Right forelimb (tissue), 1 donor: Measurements from ENCODE around the gene TTC8.
"Not testable (repeated sequence)": the region's sequence is repeated elsewhere in the genome, so short reads cannot be mapped to it uniquely, and the experiment has no call there.

ENCODE experiments used
- DNase-seq: peaks from one replicate; pipeline ENCODE4 v3.0.0-alpha.2; 2018

TTC8 gene

DNA sequence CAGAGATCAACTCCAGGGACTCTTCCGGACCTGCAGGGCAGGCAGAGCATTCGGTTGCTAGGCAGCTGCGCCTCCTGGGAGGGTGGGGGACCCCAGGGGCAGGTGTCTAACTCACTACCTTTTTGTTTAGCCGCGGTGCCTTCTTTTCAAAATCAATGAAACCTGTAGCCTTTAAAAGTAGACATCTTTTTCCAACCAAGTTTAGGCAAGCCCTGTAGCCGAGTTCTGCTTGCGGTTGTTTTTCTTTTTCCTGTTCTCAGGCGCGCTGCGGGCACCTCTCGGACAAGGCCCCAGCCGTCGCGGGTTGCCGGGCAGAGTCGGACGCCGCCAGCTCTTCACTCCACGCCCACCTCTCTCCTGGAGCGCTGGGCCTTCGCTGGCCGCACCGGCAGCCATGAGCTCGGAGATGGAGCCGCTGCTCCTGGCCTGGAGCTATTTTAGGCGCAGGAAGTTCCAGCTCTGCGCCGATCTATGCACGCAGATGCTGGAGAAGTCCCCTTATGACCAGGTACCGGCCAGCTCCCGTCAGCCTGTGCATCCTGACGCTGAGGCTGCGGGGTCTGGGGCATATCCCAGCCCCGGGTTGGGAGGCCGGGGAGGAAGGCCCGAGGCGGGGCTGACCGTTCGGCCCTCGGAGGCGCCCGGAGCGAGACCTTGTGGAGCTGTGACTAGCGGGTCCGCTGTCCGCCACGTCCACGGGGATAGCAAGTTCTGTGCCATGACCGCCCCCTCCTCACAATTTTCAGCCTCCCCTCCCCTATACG, at the start of gene TTC8:
TTC8 (plus strand) TSS at position 338 of the 764 bp plus-strand sequence; CDS start at position 395, 57 bp downstream.
- peak; percentile 94 for DNase-seq

DNA sequence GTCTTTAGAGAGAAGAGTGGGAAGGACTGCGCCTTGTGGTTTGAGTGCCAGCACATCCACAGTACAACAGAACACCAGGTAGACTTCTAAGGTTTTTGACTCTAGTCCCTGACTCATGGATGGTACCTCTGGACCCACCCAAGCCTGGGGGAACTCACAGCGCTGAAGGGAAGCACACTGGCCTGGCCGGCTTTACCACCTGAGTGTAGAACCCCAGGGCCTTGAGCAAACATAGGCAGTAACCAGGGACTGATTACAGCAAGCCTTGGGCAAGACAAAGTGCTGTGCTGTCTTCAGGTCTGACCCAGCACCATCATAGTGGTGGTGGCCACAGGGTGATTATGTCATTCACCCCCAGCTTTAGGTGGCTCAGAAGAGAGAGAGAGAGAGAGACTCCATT, 48.9 kb upstream of the TTC8 start:
- no peak for DNase-seq

DNA sequence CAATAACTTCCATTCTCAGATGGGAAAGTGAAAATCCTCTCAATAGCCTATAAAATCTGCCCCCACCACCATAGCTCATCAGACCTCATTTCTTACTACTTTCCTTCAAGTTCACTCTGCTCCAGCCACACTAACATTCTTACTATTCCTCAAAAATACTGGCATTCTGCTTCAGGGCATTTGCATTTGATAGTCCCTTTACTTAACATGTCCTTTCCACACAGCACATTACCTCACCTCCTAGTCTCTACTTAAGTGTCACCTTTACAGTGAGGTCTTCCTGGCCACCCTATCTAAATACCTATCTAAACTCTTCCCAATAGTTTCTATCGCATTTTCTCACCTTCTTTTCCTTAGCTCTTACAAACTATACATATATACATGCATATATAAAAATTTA, 38.5 kb upstream of the TTC8 start:
- DNase-seq: no peak

DNA sequence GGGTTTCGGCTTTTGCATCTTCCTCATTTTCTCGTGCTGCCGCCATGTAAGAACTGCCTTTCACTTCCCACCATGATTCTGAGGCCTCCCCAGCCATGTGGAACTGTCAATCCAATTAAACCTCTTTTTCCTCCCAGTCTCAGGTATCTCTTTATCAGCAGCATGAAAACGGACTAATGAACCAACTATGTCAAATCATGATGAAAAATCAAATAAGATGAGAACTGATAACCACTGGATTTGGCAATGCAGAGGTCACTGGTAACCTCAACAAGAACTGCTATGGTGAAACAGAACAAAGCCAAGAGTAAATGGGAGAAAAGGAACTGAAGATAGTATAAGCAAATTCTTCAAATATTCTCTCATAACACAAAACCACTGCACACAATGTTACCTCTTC, 37.7 kb upstream of the TTC8 start:
- no peak for DNase-seq

DNA sequence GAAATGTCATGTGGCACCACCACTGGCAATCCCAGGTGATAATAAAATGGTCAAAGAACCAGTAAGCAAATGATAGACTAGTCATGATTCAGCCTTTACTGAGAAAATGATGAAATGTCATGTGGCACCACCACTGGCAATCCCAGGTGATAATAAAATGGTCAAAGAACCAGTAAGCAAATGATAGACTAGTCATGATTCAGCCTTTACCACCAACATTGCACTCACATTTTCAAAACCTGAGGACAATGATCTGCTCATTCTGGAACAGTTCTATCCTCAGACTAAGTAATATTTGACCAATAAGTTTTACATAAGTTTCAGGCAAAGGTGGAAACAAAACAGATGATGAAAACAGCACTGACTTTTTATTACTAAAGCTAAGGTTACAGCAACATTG, 34.9 kb upstream of the TTC8 start:
- not testable (repeated sequence) for DNase-seq

DNA sequence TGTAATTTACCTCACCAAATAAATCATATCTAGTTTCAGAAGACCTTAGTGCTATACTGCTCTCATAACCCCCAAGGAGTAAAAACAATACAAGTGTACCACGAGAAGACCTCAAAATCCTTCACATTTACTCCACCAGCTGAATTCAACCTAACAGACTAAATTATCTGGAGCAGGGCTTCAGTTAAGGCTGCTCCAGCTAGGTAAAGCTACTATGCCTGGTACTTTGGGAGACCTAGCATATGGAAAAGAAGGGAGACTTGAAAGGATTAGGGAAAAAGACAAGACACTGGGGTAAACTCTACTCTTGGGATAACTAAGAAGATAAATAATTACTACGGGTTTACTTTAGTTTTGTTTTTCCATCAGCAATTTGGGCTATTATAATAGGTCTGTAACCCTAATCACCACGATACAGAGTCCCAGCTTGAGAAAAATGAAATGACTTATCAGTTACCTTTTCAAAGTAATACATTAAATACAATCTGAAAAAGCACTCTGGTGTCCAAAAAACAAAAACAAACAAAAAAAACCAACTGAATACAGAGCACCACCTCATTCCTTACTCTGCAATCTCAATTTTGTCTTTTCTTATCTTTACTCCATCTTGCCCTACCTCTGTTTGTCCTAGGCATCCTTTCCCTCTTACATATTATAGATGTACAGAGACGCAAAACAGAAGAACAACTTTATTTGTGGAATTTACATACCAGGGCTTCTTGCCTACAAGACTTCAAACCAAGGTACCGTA, 33.8 kb upstream of the TTC8 start:
- DNase-seq: no peak

DNA sequence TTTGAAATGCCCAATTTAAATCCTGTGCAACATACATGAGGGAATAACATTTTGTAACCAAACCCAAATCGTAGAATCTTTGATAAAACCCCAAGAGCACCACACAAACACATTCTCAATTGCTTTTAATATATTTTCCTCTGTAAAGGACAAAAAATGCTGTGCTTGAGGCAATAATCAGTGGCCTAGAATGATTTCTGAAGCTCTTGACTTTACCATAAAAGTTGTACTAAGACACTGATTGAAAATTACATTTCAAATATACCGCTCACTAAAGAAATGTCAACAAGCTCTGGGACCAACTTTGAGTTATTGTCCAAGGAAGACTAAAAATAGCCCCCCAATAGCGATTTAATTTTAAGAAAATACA, 33.2 kb upstream of the TTC8 start:
- no peak for DNase-seq

DNA sequence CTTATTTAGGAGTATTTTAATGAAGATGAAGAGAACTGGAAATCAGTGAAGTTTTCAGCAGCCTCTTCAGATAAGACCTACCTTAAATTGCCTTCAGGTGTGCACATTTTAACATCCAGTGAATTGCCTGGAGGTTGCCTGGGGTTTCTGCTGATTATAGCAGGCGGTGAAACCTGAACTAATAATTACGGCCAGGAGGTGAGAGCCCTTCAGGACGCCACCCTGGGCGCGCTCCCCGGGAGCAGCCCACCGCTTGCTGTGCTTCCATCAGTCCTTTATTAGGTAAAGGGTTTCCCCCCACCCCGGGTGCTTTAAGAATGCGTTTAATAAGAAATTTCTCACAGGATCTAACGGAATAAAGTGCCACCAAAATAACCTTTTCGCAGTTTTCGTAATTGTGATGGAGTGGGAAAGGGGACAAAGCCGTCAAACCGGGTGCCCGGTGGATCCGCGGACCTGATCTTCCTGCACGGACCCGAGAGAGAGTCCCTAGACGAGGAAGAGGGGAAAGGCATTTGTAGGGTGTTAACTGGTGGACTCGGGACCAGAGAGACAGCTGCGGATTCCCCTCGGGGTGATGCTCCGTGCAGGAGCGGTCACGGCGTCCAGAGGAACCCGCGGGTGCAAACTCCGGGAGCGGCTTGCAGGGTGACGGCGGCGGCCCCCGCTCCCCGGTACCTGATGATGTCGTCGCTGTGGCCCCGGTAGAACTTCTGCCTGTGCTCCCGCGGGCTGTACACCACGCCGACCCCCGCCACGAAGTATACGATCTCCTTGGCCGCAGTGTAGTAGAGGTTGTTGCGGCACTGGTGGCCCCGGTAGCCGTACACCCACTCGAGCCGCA, 32.6 kb upstream of the TTC8 start:
- DNase-seq: peak; percentile 43

DNA sequence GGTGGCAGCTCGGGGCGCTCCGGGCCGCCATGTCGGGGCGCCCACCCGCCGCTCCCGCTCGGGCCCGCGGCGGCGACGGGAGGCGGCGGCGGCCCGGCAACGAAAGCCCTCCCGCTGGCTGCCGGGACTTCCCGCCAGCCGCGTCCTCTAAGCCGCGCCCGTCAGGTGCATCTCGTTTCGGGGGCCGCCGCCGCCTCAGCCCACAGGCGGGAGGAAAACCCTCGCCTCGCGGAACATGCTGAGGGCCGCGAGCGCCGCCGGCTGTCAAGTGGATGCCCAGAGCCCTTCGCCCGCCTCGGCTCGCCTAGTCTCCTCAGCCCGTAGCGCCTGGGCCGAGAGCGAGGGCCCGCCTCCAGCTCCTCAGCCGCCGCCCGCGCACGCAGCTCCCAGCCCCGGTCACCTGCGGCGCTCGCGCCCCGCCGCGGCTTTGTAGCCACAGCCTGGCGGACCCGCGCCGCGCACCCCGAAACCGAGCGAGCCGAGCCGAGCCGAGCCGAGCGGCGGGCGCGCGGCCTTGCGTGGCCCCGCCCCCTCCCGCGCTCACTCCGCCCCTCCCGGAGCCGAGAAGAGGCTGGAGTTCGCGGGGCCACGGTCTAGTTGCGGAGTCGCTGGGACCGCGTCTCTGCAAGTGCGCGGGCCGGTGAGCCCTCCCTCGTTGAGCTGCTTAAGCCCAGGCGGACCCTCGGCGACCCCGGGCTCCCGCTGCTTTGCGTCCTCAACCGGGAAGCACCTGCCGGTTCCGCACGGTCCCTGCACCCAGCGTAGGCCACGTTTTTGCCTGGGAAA, 31.8 kb upstream of the TTC8 start, which contains the start of gene EML5:
EML5 (minus strand) TSS at position 481 of the 786 bp plus-strand sequence; CDS start at position 31, 450 bp downstream.
- peak; percentile 85 for DNase-seq

DNA sequence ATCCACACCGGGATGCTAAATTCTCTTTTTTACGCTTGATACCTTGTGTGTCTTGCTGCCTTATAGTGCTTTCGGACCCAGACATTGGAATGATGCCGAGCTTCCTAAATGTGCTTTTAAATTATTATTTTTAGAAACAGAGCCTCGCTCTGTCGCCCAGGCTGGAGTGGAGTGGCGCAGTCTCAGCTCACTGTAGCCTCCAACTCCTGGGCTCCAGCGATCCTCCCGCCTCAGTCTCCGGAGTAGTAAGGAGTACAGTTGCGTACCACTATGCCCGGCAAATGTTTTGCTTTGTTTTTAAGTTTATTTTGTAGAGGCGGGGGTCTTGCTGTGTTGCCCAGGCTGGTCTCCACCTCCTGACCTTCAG, 31.2 kb upstream of the TTC8 start:
- DNase-seq: no peak

DNA sequence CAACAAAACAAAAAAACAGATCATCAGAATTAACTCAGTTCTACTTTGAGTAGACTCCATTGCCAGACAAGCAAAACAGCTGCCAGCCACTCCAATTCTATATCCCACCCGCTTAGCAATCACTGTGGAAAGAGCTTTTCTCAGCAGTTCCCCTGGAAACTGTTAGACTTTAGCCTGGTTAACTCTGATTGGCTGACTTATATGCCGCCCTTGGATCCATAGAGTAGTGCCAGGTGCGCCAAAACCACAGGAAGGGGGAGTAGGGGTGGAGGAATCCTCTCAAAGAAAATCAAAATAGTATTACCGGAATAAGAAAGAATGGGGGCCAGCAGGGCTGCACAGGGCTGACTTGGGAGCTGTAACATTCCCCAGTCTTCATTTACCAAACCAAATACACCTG, 26.3 kb upstream of the TTC8 start:
- no peak for DNase-seq

DNA sequence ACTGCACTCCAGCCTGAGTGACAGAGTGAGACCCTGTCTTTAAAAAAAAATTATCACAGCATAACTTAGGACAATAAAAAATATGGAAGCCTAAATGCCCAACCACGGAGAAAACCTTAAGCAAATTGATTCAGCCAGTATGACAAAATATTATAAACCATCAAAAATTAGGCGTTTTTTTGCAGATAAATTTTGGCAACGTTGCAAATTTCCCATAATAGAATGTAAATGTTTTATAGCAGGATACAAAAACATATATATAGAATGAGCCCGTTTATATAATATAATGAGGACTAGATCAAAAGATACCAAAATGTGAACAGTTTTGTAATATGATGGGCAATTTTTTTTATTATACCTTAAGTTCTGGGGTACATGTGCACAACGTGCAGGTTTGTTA, 24.9 kb upstream of the TTC8 start:
- no peak for DNase-seq

DNA sequence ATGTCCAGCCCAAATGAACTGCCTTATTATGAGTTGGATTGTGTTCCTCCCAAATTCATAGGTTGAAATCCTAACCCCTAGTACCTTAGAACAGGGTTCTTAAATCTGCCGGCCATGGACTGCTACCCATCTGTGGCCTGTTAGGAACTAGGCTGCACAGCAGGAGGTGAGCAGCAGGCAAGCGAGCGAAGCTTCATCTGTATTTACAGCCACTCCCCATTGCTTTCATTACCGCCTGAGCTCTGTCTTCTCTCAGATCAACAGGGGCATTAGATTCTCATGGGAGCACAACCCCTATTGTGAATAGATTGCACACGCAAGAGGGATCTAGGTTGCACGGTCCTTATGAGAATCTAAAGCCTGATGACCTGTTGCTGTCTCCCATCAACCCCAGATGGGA, 21.9 kb upstream of the TTC8 start:
- no peak for DNase-seq

DNA sequence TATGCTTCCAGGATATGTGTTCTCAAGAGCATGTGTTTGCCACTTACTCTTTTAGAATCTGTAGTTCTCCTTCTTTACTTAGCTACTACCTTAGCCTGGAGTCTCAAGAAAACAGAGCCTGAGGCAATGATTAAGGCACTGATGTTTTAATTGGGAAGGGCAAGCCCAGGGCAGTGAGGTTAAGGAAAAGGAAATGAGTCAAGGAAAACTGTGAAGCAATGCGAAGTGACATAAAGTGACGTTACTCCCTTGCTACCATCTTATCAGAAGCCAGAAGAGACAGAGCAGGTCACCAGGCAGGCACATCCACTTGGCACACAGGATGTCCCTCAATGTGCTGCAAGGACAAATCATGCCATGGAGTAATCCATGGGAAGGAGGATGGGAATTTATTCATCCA, 20.4 kb upstream of the TTC8 start:
- no peak for DNase-seq

DNA sequence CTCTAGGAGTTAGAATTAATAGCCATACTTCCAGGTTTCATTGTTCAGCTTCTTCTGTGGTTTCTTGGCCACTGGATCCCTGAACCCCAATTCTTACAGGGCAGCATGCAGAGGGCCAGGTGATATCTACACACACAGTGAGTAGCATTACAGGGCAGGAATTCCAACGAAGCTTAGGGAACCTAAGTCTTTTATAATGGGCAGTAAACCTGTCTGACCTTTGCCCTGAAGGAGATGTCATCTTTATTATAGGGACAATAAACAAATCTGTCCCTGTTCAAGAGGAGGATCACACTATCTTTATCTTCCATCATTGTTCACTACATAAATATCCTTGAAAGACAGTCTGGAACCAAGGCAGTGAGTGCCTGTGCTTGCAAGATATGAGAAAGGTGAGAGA, 20.0 kb upstream of the TTC8 start:
- no peak for DNase-seq

DNA sequence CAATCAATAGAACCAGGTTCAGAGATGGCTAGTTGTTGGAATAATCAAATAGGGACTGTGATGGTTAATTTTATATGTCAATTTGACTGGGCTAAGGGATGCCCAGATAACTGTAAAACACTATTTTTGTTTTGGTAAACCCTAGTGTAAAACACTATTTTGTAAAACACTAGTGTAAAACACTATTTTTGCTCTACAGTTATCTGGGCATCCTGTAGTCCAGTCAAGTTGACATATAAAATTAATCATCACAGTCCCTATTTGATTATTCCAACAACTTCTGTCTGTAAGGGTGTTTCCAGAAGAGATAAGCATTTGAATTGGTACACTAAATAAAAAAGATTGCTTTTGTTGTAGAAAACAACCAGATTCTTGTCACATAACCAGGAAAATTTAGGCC, 16.1 kb upstream of the TTC8 start:
- DNase-seq: no peak

DNA sequence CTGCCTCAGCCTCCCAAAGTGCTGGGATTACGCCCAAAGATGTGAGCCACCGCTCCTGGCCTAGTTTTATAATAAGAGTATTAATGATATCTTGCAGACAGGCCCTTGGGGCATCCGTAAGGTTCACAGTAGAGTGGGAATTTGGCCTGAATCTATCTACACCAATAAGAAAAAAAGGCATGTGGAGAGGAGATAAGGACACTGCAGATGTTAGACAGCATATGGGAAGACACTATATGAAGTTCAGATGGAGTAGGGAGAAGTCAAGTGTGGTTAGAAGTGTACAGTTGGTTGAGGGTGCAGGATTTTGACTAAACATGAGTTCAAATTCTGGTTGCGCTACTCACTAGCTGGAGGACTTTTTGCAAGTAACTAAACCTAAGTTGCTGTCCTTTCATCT, 8.5 kb upstream of the TTC8 start:
- no peak for DNase-seq

DNA sequence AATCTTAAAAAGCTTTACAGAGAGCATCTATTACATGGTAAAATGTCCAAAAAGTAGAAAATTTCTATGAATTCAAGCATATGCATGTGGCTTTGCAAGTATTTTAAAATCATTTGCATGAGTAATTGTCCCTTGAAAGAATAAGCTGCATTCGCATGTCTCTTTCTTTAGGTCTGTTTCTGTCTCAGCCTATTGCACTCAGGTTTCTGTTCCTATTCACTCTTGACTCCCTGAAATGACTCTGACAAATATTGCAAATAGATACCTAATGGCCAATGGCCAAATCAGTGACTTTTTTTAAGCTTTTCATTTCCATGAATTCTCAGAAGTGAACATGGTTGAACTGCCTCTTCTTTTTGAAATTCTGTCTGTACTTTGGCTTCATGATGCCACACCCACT, 6.4 kb upstream of the TTC8 start:
- DNase-seq: no peak

DNA sequence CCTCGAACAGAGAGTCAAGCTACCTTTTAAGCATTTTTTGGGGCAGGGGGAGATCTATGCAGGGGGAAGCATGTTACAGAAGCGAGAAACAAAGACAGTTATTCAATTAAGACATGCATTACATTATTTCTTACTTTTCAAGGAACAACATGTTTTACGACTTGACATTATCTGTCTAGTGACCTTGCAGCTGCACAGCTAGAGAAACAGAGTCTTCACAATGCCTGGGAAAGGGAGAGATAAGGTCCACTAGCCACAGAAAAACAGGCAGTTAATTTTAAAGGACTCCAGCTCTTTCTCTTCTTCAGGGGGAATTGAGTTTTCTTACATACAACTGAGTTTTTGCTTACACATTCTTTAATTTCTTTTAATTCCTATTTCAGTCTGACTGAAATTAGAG, 4.8 kb upstream of the TTC8 start:
- not testable (repeated sequence) for DNase-seq

DNA sequence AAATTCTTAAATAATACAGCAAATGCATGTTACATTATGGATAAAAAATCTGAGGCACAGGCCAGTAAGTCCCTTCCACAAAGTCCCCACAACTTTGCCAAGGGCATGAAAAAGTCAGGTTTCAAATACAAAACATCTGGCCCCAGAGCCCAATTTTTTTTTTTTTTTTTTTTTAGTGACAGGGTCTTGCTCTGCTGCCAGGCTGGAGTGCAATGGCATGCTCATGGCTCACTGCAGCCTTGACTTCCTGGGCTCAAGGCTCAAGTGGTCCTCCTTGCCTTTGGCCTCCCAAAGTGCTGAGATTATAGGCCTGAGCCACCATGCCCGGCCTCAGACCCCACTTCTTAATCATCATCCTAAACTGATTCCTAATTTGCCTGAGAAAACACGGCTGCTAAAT, 3.1 kb upstream of the TTC8 start:
- DNase-seq: no peak

DNA sequence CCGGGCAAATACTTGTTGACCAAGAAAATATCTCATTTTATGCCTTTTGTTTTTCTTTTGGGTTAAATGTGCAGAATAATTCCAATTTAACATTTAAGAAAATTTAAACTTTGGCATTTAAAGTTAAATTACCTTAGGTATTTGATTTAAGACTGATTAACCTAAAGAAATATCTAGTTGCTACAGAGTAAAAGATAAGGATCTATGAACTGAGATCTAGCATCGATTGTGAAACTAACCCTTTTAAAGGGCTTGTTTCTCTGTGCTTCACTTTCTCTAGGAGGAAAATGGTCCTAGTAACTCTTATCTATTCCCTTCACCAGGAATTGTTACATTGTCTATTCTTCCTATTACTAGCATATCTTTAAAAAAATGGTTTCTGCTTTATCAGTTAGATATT, 2.6 kb upstream of the TTC8 start:
- DNase-seq: no peak

DNA sequence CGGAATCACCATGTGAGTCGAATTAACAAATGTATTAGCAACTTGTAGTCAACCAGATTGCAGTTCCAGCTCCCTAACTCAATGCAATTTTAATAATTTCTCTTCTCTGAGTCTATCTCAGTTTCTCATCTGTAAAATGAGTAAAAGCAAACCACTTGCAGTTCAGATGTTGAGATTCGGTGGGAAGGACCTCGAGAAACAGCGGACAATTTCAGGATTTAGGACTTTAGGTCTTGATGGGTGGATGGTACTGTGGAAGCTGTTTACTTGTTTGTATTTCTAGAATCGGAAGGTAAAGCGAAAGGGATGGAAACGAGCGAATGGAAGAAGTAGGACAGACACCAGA, 510 bp upstream of the TTC8 start:
- DNase-seq: no peak

DNA sequence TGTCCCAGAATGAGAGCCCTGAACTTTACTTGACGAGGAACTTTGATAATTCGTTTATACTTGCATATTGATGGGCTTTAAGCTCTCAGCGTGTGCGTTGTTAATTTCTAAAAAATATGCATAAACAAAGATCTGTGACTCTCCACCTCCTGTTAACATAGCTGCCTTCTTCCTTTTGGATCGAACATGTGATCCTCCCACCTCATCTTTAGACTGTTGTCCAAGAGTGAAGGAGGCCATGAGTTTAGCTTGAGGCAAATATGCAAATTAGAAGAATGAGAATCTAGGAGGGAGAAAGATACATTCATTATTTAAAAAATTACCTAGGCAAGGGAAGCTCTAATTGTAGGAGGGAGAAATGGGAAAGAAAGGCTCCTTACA, 617 bp downstream of the TTC8 start:
- no peak for DNase-seq
